ENCODE results near the gene FOXI3. TPM values are rescaled to one million over a fixed set of nuclear protein-coding genes. Genes with fewer than 3 reads are reported as not detected.
A peak's percentile ranks its signal among the peaks of the same experiment; 100 is the strongest.

The FOXI3 gene
- total and polyA plus RNA-seq, 2 experiments from 2014 or later, result 0.71 to 13.3 TPM

GRCh38 chr2:88450925-88451810, 1.3 kb downstream of the FOXI3 start:
- Histone ChIP-seq H3K4me2 (peak overlapping the region; percentile 95), H3K9me2 (ENCODE audit: insufficient read depth) (no peaks in the 10 kb centered on the region), H3K4me3 (peak overlapping the region; percentile 92), H3K79me2 (replicated peaks; ENCODE audit: insufficient read depth) (peaks cover 28% of the 10 kb centered on the region), H3K27ac (ENCODE audit: low read depth) (no peak overlapping the region), H3K36me3 (ENCODE audit: insufficient read depth) (no peaks in the 10 kb centered on the region), H4K20me1 (replicated peaks; ENCODE audit: insufficient read depth) (peaks cover 15% of the 10 kb centered on the region; the same call in 1 of the 2 replicates), H3F3A (replicated peaks; ENCODE audit: low read depth) (no peaks in the 10 kb centered on the region; the same call in 1 of the 2 replicates), H2AFZ (peak overlapping the region; percentile 97), H3K4me1 (ENCODE audit: insufficient read depth) (peaks cover 18% of the 10 kb centered on the region), H3K27me3 (ENCODE audit: insufficient read depth) (peaks cover 40% of the 10 kb centered on the region)
- Mint-ChIP-seq H3K27ac (no peak overlapping the region), H3K4me1 (peaks cover 20% of the 10 kb centered on the region), H3K27me3 (ENCODE audit: insufficient read depth, low read depth, poor library complexity) (peaks cover 30% of the 10 kb centered on the region), H3K4me3 (peak overlapping the region; percentile 73), H3K9me3 (no peaks in the 10 kb centered on the region; the same call in 2 of the 3 replicates), H3K36me3 (ENCODE audit: low read depth) (peaks cover 23% of the 10 kb centered on the region)
- DNase-seq (ENCODE audit: low spot score), result peak; percentile 32
- ATAC-seq, result peak; percentile 9
- TF ChIP-seq ZNF114 (CRISPR knock-in tag; IDR thresholded peaks at IDR 0.05) (no peak), EZH2 (IDR thresholded peaks at IDR 0.05; ENCODE audit: low read depth, unreplicated experiment) (no peak), STAT1 (IDR thresholded peaks at IDR 0.05; ENCODE audit: unreplicated experiment) (no peak), ETS1 (IDR thresholded peaks at IDR 0.05) (no peak), POLR2AphosphoS5 (IDR thresholded peaks at IDR 0.05; ENCODE audit: low read depth) (no peak), ZNF331 (CRISPR knock-in tag; IDR thresholded peaks at IDR 0.05; ENCODE audit: low read depth) (no peak), REST (IDR thresholded peaks at IDR 0.05; ENCODE audit: unreplicated experiment) (no peak), EZH2phosphoT487 (IDR thresholded peaks at IDR 0.05; ENCODE audit: unreplicated experiment) (no peak), ZNF462 (CRISPR knock-in tag; IDR thresholded peaks at IDR 0.05) (no peak), CREB1 (CRISPR knock-in tag; IDR thresholded peaks at IDR 0.05; ENCODE audit: low read depth) (no peak), NANOG (IDR thresholded peaks at IDR 0.05; ENCODE audit: borderline replicate concordance) (no peak), JUNB (IDR thresholded peaks at IDR 0.05; ENCODE audit: unreplicated experiment) (no peak)

Data from GM23338 (cell line).